GM18520 (cell line): ENCODE results near the gene SHOX.
"Not testable (repeated sequence)": the region's sequence is repeated elsewhere in the genome, so short reads cannot be mapped to it uniquely, and the experiment has no call there.

ENCODE experiments used
- ATAC-seq: cut with Tn5 transposase; IDR thresholded peaks from one replicate; pipeline ENCODE4 v1.9.1; 2021; ENCODE audit not compliant: unreplicated experiment

SHOX gene

DNA sequence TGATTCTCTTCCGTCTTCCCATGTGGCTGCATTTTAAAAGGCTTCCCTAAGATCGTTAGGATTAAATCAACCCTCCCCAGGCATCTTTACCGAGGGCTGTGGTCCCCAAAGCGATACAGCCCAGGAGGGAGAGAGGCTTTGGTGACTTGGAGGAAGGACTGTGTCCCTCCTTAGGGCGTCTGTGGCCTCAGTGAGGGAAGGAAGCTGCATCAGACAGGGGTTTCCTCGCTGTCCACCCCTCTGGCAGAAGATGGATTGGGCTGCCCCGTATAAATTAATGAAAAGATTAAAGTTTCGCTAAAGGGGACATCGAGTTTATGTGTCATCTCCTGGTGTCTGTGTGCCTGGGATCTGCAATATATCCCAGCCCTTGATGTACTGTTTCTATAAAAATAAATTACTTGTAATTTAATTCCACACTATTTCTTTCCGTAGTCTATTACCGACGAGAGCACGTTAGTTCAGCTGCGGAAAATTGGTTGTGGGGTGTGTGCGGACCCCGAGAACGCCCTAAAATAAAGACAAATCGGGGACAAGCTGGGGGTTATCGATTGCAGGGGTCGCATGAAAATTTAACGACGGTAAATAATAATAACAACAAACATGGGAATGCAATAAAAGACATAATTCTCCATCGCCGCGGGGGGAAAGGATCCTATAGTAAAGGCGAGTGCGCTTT, 6.5 kb downstream of the SHOX start:
- no peak for ATAC-seq

DNA sequence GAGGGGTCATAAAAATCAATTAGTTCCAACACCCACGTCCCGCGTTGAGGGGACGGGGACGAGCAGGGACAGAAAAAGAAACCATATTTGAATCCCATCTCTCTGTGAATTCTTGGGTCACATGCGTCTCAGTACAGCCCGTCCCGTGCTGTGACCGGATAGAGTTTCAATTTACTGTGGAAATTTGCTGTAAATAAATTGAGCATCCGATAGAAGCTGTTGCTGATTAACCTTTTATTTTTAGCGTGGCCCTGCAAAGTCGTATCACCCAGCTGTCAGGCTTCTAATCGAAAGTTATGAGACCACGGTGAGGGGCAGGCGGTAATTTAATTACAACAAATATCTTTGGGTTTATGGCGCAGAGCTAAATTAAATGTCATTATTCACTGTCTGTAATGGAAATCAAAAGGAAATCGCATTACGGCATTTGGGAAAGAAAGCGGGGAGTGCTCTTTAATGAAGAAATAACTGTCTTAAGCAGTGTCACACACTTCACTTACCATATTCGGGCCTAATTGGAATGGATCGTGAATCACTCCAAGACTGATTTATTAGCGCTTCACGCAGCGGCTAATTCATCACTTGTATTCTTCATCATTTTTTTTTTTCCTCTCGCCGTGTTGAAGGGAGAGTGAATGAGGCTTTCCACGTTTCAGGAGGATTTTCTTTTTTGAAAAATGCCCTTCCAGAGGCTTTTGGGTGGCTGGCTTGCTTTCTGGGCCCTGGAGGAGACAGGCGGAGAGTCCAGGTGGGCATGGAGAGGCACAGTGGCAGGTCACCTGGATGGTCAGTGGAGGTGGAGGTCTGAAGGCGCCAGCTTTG, 7.3 kb downstream of the SHOX start:
- no peak for ATAC-seq

DNA sequence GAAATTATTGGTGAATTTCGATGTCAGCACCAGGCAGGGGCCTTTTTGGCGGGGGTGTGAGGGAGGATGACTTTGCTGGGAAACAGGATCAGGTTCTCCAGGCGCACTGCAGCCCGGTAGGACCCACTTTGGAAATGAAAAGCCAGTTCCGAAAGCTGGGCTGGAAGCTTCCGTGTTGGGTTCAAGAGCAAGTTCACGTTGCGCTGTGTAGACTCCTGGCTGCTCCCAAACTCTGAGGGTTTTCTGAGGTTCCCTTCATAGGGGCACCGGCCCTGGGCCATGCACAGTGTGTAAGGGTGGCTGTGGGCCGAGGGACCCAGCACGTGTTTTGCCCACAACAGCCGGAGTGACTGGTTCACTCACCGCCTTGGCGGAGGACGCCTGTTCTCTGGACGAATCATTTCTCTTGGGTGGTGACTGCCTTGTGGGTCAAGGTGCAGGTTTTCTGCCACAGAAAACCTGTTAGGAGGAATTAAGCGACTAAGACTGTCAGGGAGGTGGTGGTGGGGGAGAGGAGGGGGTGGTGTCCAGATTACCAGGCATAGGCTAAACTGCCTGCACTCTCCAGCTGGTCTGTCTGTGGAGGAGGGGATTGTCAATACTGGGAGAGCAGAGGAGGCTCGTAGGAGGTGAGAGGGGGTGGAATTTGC, 8.0 kb downstream of the SHOX start:
- no peak for ATAC-seq

DNA sequence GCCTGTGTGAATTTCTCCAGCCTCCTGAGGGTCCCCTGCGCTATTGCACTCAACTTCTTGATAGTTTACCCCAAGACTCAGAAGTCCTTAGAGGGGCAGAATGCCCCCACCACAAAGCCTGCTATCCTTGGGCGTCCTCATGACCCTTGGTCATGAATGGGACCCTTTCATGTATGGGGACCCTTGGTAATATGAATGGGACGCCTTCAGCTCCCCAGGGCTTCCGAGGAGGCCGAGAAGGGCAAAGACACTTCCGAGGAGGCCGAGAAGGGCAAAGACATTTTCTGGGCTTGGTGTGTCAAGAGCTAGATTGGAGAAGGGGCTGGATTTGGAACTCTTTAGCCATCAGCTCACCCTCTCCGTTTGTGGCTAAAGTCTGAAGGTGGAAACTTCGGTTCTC, 8.6 kb downstream of the SHOX start:
- no peak for ATAC-seq

DNA sequence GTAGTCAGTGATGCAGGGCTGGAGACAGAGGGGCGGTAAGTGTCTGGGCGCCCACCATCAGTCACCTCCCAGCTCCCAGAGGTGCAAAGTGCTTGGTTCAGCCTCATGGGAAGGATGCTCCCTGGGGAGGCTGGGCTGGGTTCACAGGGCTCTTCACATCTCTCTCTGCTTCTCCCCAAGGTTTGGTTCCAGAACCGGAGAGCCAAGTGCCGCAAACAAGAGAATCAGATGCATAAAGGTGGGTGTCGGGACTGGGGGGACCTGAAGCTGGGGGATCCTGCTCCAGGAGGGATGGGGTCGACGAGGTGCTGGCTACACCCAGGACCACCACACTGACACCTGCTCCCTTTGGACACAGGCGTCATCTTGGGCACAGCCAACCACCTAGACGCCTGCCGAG, 10.1 kb downstream of the SHOX start:
- ATAC-seq: no peak

DNA sequence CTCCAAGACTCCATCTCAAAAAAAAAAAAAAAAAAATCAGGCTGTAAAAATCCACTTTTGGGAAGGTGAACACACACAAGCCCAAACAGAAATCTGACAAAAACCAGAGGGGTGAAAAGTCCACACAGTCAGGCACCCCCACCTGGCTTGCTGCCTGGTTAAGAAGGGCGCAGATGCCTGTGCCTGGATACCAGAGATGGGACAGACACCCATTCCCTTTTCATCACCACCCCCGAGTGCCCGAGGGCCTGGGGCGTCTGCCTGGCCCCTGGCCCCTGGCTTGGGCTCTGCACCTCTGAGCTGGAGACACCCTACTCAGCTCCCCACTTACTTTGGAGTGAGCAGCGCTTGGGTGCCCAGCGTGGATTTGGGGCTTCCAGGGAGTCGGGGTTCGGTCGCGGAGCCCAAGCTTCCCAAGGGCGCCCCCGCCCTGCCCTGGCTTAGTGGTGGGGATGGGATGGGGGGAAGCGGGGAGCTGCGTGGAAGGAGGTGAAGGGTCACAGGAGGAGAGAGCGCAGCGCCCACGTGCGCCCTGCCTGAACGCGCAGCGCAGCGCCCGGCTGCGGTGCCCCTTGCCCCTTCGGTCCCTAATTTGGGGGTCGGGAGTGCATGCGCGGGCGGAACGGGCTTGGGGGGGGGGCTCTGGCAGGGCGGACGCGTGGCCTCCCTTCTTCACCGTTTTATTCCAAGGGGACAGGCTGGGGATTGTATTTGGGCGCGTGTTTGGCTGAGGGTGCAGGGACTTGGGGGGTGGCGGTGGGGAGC, 11.3 kb downstream of the SHOX start:
- no peak for ATAC-seq

DNA sequence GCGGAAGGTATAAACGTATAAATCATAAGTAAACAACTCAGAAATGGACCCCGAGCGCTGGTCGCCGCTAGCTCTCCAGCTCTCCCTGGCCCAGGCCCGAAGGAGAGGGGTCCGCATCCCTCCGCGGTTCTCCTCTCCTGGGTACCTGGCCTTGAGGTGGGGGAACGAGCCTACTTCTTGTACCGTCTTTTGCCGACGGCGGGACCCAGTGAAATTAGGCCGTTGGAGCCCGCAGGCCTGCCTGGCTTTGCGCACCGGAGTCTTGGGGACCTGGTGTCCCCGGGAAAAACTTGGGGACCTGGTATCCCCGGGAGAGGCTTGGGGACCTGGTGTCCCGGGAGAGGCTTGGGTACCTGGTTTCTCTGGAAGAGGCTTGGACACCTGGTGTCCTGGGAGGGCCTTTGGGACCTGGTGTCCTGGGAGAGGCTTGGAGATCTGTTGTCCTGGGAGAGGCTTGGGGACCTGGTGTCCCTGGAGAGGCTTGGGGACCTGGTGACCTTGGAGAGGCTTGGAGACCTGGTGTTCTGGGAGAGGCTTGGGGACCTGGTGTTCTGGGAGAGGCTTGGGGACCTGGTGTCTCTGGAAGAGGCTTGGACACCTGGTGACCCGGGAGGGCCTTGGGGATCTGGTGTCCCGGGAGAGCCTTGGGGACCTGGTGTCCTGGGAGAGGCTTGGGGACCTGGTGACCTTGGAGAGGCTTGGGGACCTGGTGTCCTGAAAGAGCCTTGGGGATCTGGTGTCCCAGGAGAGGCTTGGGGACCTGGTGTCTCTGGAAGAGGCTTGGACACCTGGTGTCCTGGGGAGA, 12.0 kb downstream of the SHOX start:
- no peak for ATAC-seq

DNA sequence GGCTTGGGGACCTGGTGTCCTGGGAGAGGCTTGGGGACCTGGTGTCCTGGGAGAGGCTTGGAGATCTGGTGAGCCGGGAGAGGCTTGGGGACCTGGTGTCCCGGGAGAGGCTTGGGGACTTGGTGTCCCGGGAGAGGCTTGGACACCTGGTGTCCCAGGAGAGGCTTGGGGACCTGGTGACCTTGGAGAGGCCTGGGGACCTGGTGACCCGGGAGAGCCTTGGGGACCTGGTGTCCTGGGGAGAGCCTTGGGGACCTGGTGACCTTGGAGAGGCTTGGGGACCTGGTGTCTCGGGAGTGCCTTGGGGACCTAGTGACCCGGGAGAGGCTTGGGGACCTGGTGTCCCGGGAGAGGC, 12.6 kb downstream of the SHOX start:
- ATAC-seq: no peak

DNA sequence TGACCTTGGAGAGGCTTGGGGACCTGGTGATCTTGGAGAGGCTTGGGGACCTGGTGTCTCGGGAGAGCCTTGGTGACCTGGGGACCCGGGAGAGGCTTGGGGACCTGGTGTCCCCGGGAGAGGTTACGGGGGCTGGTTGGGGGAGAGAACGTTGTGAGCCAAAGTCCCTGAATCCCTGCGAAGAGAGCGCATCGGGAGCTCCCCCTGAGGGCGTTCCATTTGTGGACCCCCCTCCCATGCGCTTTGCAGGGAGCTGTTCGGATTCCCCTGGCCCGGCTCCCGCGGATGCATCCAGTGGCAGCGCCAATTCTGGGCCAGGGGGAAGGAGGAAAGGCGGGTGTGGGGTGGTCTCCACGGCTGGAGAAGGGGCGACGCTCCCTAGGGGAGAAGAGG, 13.3 kb downstream of the SHOX start:
- no peak for ATAC-seq

DNA sequence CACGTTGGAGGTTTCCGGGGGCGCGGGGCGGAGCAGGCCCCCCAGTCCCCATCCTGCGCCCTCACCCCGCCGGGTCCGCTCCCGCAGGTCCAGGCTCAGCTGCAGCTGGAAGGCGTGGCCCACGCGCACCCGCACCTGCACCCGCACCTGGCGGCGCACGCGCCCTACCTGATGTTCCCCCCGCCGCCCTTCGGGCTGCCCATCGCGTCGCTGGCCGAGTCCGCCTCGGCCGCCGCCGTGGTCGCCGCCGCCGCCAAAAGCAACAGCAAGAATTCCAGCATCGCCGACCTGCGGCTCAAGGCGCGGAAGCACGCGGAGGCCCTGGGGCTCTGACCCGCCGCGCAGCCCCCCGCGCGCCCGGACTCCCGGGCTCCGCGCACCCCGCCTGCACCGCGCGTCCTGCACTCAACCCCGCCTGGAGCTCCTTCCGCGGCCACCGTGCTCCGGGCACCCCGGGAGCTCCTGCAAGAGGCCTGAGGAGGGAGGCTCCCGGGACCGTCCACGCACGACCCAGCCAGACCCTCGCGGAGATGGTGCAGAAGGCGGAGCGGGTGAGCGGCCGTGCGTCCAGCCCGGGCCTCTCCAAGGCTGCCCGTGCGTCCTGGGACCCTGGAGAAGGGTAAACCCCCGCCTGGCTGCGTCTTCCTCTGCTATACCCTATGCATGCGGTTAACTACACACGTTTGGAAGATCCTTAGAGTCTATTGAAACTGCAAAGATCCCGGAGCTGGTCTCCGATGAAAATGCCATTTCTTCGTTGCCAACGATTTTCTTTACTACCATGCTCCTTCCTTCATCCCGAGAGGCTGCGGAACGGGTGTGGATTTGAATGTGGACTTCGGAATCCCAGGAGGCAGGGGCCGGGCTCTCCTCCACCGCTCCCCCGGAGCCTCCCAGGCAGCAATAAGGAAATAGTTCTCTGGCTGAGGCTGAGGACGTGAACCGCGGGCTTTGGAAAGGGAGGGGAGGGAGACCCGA, 14.0 kb downstream of the SHOX start:
- no peak for ATAC-seq

DNA sequence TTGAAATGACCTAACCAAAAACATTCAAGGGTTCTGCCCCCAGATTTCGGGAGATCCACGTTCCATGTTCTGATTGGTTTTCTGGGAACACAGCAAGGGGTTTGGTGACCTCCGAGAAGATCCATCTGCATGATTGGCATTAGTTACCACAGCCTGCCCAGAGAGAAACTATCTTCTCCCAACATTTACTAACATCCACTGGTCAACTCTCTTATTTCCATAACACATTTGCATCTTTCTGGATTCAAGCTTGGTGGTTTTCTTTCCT, 15.6 kb downstream of the SHOX start:
- no peak for ATAC-seq

DNA sequence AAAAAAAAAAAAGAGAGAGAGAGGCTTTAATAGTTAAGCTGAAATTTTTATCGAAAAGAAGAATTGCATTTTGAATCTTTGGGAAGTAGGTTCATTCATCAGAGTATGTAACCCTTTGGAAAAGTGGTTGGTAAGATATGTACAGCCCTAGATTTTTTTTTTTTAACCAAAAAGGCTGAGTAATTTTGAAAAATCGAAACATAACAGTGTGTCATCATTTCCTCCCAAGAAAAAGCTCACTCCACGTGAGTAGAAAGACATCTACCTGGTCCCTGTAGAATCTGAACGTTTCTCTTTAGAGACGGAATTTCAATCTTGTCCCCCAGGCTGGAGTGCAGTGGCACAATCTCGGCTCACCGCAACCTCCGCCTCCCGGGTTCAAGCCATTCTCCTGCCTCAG, 16.2 kb downstream of the SHOX start:
- no peak for ATAC-seq

DNA sequence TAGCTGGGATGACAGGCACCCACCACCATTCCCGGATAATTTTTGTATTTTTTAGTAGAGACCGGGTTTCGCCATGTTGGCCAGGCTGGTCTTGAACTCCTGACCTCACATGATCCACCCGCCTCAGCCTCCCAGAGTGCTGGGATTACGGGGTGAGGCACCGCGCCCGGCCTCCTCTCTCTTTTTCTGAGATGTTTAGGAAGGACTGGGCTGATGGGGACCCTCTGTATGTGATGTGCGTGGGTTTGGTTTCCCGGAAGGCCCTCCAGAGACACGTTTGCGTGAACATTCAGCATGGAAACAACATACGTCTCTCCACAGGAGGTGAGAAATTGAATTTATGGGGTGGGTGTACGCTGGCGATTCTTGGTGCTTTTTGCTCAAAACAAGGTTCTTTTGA, 18.6 kb downstream of the SHOX start:
- no peak for ATAC-seq

DNA sequence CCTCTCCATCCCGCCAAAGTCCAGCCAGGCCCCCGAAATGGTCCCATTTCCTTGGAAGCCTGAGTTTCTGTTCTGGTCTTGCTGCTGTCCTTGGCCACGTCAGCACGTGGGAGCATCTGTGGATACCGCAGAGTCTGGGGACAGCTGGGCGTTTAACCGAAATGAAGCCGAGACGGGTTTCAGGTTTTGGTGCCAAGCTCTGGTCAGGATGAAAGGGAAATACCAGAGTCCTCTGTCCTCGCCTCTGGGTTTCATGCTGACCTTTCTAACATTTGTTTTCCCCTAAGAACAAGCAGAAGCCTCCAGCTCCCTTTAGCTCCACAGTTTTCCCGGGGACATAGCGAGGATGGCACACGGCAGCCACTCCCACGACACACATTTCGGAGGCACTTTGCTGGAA, 19.7 kb downstream of the SHOX start:
- ATAC-seq: no peak

DNA sequence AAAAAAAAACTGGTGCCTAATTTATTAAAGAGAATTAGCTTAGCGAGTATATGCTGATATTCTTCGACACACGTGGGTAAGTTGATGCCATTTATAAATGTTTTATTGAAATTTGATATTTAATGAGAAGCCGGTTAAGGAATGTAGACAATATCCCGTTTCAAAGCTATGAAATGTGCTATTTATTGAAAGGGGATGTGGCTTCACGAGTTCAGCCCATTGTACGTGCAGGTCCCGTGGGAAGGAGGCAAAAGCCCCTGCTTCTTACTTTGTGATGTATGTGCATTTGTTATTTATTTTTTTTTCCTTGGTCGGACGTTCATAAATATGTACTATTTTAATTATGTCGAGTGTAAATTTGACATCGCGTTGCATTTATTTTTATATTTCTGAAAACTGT, 20.2 kb downstream of the SHOX start:
- ATAC-seq: no peak

DNA sequence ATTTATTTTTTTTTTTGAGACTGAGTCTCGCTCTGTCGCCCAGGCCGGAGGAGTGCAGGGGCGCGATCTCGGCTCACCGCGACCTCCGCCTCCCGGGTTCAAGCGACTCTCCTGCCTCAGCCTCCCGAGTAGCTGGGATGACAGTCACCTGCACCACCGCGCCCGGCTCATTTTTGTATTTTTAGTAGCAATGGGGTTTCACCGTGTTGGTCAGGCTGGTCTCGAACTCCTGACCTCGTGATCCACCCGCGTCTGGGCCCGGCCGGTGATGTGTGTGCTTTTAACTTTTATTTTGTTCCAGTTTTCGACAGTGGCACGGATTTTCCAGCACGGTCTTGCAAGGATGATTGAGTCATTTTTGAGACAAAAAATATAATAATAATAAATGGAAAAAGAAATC, 21.3 kb downstream of the SHOX start:
- not testable (repeated sequence) for ATAC-seq

DNA sequence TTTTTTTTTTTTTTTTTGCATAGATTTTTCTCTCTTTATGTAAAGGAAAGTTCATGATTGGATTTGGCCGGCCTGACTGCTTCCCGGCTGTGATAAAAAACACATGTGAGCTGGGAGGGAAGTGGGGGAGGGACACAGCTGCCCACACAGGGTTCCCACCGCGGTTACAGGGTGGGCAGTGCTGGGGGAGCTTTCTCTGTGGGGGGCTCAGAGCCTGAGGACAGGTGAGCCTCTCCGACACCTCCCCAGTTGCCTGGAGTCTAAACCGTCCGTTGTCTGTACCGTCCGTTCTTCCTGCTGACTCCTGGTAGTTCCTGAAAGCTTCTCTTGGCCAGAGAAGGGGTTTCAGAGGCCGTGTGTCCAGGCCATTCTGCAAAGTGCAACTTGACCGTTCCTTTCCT, 21.8 kb downstream of the SHOX start:
- no peak for ATAC-seq

DNA sequence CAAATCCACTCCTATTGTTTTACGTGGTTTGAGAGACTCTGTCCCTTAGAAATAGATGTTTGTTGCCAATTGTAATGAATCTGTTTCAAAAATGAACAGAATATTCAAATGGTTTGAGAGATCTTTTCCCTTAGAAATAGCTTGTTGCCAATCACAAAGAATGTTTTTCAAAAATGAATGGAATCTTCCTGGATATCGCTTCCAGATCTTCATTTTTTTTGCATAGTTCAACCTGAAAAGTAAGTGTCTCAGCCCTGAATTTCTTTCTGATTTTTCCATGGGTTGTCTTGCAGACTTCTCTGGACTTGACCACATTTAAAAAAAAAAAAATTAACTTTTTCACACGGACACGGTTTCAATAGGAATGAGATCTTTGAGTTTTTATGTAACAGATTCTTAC, 22.7 kb downstream of the SHOX start:
- no peak for ATAC-seq

DNA sequence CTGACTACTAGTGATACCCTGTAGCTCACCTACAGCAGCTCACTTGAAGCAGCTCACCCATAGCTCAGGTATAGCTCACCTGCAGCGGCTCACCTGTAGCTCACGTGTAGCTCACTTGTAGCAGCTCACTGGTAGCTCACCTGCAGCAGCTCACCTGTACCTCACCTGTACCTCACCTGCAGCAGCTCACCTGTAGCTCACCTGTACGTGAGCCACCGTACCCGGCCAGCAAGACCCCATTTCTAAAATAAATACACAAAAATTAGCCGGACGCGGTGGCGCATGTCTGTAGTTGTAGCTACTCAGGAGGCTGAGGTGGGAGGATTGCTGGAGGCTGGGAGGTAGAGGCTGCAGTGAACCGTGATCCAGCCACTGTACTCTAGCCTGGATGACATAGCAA, 30.6 kb downstream of the SHOX start:
- no peak for ATAC-seq

DNA sequence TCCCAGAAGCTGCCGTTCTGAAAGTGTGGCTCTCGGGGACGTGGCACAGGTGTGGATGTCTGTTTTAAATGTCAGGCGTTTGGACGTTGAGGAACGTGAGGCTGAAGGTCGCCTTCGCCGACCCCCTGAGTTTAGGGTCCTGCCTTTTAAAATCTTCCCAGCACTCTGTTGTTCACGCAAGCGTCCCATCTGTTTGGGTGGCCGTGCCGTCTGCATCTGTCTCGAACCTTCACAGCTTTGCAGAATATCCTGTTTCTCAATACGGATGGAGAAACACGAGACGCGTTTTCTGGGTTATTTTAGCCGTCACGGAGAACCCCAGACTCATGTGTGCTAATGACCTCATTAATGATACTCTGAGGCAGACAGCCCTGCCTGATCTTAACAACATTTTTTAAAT, 31.5 kb downstream of the SHOX start:
- no peak for ATAC-seq
